Measurements from ENCODE around the gene MOG. TPM values are rescaled to one million over a fixed set of nuclear protein-coding genes. Genes with fewer than 3 reads are reported as not detected.

MOG gene
- total RNA-seq, 4 donors from 2014 or later = not detected

- H3K27me3 ChIP-seq = no peaks in the 10 kb centered on the region
- no peaks in the 10 kb centered on the region for H3K4me1 ChIP-seq
- H3K9me3 ChIP-seq = no peaks in the 10 kb centered on the region
- H3K27ac ChIP-seq = no peak overlapping the region
- TF ChIP-seq POLR2AphosphoS5 (IDR thresholded peaks at IDR 0.05) = no peak
- no peak for TF ChIP-seq CTCF (IDR thresholded peaks at IDR 0.05)
- no peak for TF ChIP-seq POLR2A (IDR thresholded peaks at IDR 0.05)
- TF ChIP-seq EP300 (IDR thresholded peaks at IDR 0.05) = no peak
- no peak overlapping the region for H3K4me3 ChIP-seq
- H3K36me3 ChIP-seq = peaks cover 62% of the 10 kb centered on the region
- 67% methylated on average over 1 of the region's 1 CpG for WGBS
- DNase-seq (ENCODE audit: low spot score in 2 of 2) = no peak
Measured at GRCh38 chr6:29619578-29620160, 37.2 kb upstream of the MOG start.

- no peaks in the 10 kb centered on the region for H3K4me1 ChIP-seq
- 79% methylated on average over 4 of the region's 4 CpGs for WGBS
- no peaks in the 10 kb centered on the region for H3K9me3 ChIP-seq
- peaks cover 62% of the 10 kb centered on the region for H3K36me3 ChIP-seq
- no peaks in the 10 kb centered on the region for H3K27me3 ChIP-seq
- TF ChIP-seq EP300 (IDR thresholded peaks at IDR 0.05) (no peak), POLR2A (IDR thresholded peaks at IDR 0.05) (no peak)
- no peak overlapping the region for H3K27ac ChIP-seq
- no peak overlapping the region for H3K4me3 ChIP-seq
- no peak for DNase-seq (ENCODE audit: low spot score in 2 of 2)
Measured at GRCh38 chr6:29620630-29621029, 36.3 kb upstream of the MOG start.

- no peak for DNase-seq (ENCODE audit: low spot score in 2 of 2)
- no peak for TF ChIP-seq POLR2A (IDR thresholded peaks at IDR 0.05)
- H3K4me1 ChIP-seq = peaks cover 23% of the 10 kb centered on the region
- no peak overlapping the region for H3K27ac ChIP-seq
- H3K36me3 ChIP-seq = peaks cover 42% of the 10 kb centered on the region
- no peak overlapping the region for H3K4me3 ChIP-seq
- WGBS = 93% methylated on average over 3 of the region's 3 CpGs
- no peaks in the 10 kb centered on the region for H3K27me3 ChIP-seq
- no peaks in the 10 kb centered on the region for H3K9me3 ChIP-seq
Measured at GRCh38 chr6:29624520-29624961, 32.4 kb upstream of the MOG start.

GRCh38 chr6:29625337-29625930, 31.5 kb upstream of the MOG start:
- Histone ChIP-seq H3K9me3 (no peaks in the 10 kb centered on the region), H3K4me3 (no peak overlapping the region), H3K36me3 (peaks cover 38% of the 10 kb centered on the region), H3K4me1 (peaks cover 24% of the 10 kb centered on the region), H3K27me3 (no peaks in the 10 kb centered on the region), H3K27ac (no peak overlapping the region)
- DNase-seq (ENCODE audit: low spot score in 2 of 2) = no peak
- no peak for TF ChIP-seq POLR2AphosphoS5 (IDR thresholded peaks at IDR 0.05)
- no peak for TF ChIP-seq POLR2A (IDR thresholded peaks at IDR 0.05)
- no peak for TF ChIP-seq EP300 (IDR thresholded peaks at IDR 0.05)
- no peak for TF ChIP-seq CTCF (IDR thresholded peaks at IDR 0.05)
- WGBS = 72% methylated on average over 7 of the region's 7 CpGs

- peaks cover 21% of the 10 kb centered on the region for H3K36me3 ChIP-seq
- TF ChIP-seq POLR2A (IDR thresholded peaks at IDR 0.05) (no peak), EP300 (IDR thresholded peaks at IDR 0.05) (no peak), POLR2AphosphoS5 (IDR thresholded peaks at IDR 0.05) (no peak), CTCF (IDR thresholded peaks at IDR 0.05) (no peak)
- peak overlapping the region; percentile 61 for H3K4me3 ChIP-seq
- H3K9me3 ChIP-seq = no peaks in the 10 kb centered on the region
- peak in 1 of 2 donors; percentile 65 for DNase-seq (ENCODE audit: low spot score in 2 of 2)
- peaks cover 31% of the 10 kb centered on the region for H3K4me1 ChIP-seq
- H3K27me3 ChIP-seq = no peaks in the 10 kb centered on the region
- 52% methylated on average over 8 of the region's 31 CpGs for WGBS
- no peak overlapping the region for H3K27ac ChIP-seq
Measured at GRCh38 chr6:29626948-29627754, 29.7 kb upstream of the MOG start.
